Femur (tissue), 1 donor: Measurements from ENCODE around the gene AKIRIN1.
"Not testable (repeated sequence)": the region's sequence is repeated elsewhere in the genome, so short reads cannot be mapped to it uniquely, and the experiment has no call there.

Source experiments
- DNase-seq: peaks from one replicate; pipeline ENCODE4 v3.0.0-alpha.2; 2017

Gene AKIRIN1

GRCh38 chr1:38990738-38991637 lies at the start of gene AKIRIN1:
AKIRIN1 (plus strand) TSS chr1:38991276; CDS start chr1:38991381, 105 bp downstream.
- peak; percentile 99 for DNase-seq

GRCh38 chr1:38941527-38942019 lies 49.5 kb upstream of the AKIRIN1 start, which contains the start of gene RHBDL2:
RHBDL2 (minus strand) TSS chr1:38941830; CDS start chr1:38919212, 22,618 bp downstream.
- DNase-seq = peak; percentile 80

GRCh38 chr1:38942664-38943428 lies 48.2 kb upstream of the AKIRIN1 start:
- no peak for DNase-seq

GRCh38 chr1:38944547-38944946 lies 46.5 kb upstream of the AKIRIN1 start:
- no peak for DNase-seq

- DNase-seq = no peak
These were observed 40.5 kb upstream of the AKIRIN1 start for GRCh38 chr1:38950553-38950952.

- no peak for DNase-seq
These were observed 37.6 kb upstream of the AKIRIN1 start for GRCh38 chr1:38953433-38953860.

- no peak for DNase-seq
These were observed 32.1 kb upstream of the AKIRIN1 start for GRCh38 chr1:38958967-38959366.

- no peak for DNase-seq
These were observed 29.0 kb upstream of the AKIRIN1 start for GRCh38 chr1:38962113-38962512.

GRCh38 chr1:38962560-38962959 lies 28.5 kb upstream of the AKIRIN1 start:
- no peak for DNase-seq

- DNase-seq = no peak
These were observed 26.9 kb upstream of the AKIRIN1 start for GRCh38 chr1:38964140-38964548.

- not testable (repeated sequence) for DNase-seq
These were observed 17.9 kb upstream of the AKIRIN1 start for GRCh38 chr1:38973145-38973544.

GRCh38 chr1:38973659-38974437 lies 17.2 kb upstream of the AKIRIN1 start:
- DNase-seq = no peak

- DNase-seq = not testable (repeated sequence)
These were observed 13.5 kb upstream of the AKIRIN1 start for GRCh38 chr1:38977399-38978244.

- DNase-seq = not testable (repeated sequence)
These were observed 12.9 kb upstream of the AKIRIN1 start for GRCh38 chr1:38978245-38978542.

GRCh38 chr1:38979380-38979779 lies 11.7 kb upstream of the AKIRIN1 start:
- not testable (repeated sequence) for DNase-seq

- no peak for DNase-seq
These were observed 1.1 kb upstream of the AKIRIN1 start for GRCh38 chr1:38989979-38990378.

GRCh38 chr1:38990386-38990737 lies 714 bp upstream of the AKIRIN1 start:
- DNase-seq = peak; percentile 28

GRCh38 chr1:38991638-38992411 lies 749 bp downstream of the AKIRIN1 start:
- peak; percentile 80 for DNase-seq

- DNase-seq = no peak
These were observed 1.5 kb downstream of the AKIRIN1 start for GRCh38 chr1:38992412-38993111.

GRCh38 chr1:38994196-38994595 lies 3.1 kb downstream of the AKIRIN1 start:
- DNase-seq = no peak
